Measurements from ENCODE around the gene ITSN1.

DNA sequence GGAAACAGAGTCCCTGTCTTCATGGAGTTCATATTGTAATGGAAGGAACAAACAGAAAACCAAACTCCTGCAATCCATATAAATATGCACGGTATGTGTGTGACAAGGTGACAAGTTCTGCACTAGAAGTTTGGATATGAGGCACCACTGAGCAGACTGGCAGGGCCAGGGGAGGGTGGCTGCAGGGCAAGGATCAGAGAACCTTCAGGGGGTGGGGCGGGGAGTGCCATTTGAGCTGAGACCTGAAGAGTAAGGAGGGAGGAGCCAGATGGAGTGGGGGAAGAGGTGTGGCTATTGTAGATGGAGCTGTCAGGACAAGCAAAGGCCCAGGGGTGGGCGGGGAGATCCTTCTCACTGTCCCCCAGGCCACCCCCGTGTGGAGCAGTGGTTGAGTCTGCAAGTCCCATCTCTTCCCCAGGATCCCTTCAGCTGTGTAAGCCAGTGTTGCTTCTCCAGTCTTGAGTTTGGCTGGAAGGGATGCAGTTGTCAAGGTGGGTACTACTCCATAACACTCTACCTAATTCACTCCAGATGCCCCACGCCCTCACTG lies 196.9 kb downstream of the ITSN1 start:
- TF ChIP-seq, protein P1, sequence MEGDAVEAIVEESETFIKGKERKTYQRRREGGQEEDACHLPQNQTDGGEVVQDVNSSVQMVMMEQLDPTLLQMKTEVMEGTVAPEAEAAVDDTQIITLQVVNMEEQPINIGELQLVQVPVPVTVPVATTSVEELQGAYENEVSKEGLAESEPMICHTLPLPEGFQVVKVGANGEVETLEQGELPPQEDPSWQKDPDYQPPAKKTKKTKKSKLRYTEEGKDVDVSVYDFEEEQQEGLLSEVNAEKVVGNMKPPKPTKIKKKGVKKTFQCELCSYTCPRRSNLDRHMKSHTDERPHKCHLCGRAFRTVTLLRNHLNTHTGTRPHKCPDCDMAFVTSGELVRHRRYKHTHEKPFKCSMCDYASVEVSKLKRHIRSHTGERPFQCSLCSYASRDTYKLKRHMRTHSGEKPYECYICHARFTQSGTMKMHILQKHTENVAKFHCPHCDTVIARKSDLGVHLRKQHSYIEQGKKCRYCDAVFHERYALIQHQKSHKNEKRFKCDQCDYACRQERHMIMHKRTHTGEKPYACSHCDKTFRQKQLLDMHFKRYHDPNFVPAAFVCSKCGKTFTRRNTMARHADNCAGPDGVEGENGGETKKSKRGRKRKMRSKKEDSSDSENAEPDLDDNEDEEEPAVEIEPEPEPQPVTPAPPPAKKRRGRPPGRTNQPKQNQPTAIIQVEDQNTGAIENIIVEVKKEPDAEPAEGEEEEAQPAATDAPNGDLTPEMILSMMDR (IDR thresholded peaks at IDR 0.05) = no peak
- no peak for TF ChIP-seq POLR2A (IDR thresholded peaks at IDR 0.05)
